Measurements from ENCODE around the gene DNMT1.
A peak's percentile ranks its signal among the peaks of the same experiment; 100 is the strongest.
"Not testable (repeated sequence)": the region's sequence is repeated elsewhere in the genome, so short reads cannot be mapped to it uniquely, and the experiment has no call there.

DNMT1 gene

GRCh38 chr19:10194500-10195198, at the start of gene DNMT1:
DNMT1 (minus strand) TSS chr19:10194953; CDS start chr19:10194899, 54 bp downstream.
- peak within 1 kb of the TSS; percentile 86 for H3K4me3 ChIP-seq (ENCODE audit: low read depth, low read length)

DNA sequence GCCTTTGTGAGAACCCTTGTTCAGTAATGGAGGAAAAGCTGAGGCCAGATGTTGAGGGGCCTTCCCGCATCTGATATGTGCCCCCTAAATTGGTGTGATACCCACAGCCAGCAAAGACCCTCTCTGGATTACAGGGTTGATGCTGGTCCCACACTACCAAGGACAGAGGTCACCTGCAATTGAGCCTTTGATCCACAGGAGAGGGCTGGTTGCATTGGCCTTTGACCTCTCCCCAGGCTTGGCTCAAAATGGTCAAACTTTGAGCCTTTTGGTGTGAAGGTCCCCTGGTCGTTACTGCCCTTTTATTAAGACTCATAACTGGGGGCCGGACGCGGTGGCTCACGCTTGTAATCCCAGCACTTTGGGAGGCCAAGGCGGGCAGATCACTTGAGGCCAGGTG, 48.9 kb upstream of the DNMT1 start:
- H3K4me3 ChIP-seq (ENCODE audit: low read depth, low read length): no peak overlapping the region

GRCh38 chr19:10241826-10242449, 47.2 kb upstream of the DNMT1 start:
- H3K4me3 ChIP-seq (ENCODE audit: low read depth, low read length): not testable (repeated sequence)

GRCh38 chr19:10238172-10238783, 43.5 kb upstream of the DNMT1 start:
- no peak overlapping the region for H3K4me3 ChIP-seq (ENCODE audit: low read depth, low read length)

DNA sequence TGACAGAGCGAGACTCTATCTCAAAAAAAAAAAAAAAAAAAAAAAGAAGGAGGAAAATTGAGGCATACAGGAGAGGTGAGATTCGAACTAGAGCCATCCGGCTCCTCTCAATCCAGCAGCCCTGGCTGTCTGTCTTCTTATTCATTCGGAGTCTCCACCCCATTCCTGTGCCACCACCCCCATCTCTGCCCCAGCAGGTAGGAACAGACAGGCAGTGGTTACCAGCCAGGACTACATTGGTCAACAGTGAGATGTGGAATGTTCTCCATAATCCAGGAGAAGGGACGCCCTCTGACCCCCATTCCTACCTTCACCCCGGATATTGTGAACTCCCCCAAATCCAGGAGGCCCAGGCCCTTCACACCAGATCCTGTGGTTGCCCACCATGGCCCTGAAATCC, 42.9 kb upstream of the DNMT1 start:
- H3K4me3 ChIP-seq (ENCODE audit: low read depth, low read length): no peak overlapping the region

- H3K4me3 ChIP-seq (ENCODE audit: low read depth, low read length): not testable (repeated sequence)
Observed at GRCh38 chr19:10235409-10235808, 40.7 kb upstream of the DNMT1 start.

DNA sequence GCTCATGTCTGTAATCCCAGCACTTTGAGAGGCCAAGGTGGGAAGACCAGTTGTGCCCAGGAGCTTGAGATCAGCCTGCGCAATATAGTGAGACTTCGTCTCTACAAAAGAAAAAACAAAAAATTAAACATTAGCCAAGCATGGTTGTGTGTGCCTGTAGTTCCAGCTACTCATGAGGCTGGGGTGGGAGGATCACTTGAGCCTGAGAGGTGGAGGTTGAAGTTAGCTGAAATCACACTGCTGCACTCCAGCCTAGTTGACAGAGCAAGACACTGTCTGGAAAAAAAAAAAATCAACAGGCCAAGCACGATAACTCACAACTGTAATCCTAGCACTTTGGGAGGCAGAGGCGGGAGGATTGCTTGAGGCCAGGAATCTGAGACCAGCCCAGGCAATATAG, 40.2 kb upstream of the DNMT1 start:
- no peak overlapping the region for H3K4me3 ChIP-seq (ENCODE audit: low read depth, low read length)

- H3K4me3 ChIP-seq (ENCODE audit: low read depth, low read length): no peak overlapping the region
Observed at GRCh38 chr19:10233946-10234345, 39.2 kb upstream of the DNMT1 start.

DNA sequence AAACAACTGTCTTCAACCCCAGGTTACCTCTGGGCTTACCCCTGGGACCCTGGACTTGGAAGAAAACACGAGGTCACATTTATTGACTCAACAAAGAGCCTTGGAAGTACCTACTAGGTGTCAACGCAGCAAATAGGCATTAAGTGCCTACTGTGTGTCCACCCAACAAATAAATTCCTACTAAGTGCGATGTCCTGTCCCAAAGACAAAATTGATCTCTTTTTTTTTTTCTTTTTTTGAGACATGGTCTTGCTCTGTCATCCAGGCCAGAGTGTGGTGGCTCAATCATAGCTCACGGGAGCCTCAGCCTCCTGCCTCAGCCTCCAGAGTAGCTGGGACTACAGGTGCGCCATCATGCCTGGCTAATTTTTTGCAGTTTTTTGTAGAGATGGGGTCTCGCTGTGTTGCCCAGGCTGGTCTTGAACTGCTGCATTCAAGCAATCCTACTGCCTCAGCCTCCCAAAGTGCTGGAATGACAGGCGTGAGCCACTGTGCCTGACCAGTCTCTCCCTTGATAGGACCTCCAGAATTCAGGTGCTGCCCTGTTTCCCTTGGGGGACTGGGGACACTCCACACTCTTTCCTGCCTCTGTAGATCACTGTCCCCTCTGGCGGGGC, 37.0 kb upstream of the DNMT1 start:
- H3K4me3 ChIP-seq (ENCODE audit: low read depth, low read length): peak overlapping the region; percentile 33

DNA sequence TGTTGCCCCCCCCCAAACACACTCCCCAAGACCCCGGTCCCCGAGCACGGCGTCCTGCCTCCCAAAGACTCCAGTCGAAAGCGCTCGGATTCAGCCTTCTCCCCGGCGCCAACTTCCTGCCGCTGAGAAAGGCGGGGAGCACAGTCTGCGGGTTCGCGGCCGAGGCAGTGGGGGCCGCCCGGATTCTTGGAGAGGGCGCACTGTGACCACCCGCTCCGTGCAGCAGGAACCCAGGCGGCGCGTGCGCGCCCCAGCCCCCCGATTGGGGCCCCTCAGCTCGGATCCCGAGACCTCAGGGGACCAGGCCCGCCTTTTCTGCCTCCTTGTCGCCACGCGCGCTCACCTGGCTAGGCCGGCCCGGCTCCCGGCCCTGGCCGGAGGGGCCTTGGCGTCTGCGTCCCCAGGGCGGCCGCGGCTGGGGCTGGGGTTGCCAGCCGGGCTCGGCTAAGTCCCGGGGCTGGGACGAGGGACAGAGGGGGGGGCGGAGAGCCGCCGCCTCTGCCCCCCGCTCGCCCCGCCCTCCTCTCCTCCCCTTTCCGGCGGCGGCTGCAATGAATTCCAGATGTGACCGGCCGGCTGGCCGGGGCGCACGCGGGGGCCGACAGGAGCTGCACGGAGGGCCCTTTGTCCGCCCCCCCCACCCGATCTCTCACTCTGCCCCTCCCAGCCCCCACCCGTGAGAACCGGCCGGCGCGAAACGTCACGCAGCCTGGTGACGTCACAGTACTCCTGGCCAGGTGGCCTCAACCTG, 36.3 kb upstream of the DNMT1 start, which contains the start of gene S1PR2:
Gene S1PR2 (minus strand): TSS at position 471 of the 751 bp plus-strand sequence. CDS start 6,426 bp downstream, outside the sequence.
- H3K4me3 ChIP-seq (ENCODE audit: low read depth, low read length): peak within 1 kb of the TSS; percentile 65

DNA sequence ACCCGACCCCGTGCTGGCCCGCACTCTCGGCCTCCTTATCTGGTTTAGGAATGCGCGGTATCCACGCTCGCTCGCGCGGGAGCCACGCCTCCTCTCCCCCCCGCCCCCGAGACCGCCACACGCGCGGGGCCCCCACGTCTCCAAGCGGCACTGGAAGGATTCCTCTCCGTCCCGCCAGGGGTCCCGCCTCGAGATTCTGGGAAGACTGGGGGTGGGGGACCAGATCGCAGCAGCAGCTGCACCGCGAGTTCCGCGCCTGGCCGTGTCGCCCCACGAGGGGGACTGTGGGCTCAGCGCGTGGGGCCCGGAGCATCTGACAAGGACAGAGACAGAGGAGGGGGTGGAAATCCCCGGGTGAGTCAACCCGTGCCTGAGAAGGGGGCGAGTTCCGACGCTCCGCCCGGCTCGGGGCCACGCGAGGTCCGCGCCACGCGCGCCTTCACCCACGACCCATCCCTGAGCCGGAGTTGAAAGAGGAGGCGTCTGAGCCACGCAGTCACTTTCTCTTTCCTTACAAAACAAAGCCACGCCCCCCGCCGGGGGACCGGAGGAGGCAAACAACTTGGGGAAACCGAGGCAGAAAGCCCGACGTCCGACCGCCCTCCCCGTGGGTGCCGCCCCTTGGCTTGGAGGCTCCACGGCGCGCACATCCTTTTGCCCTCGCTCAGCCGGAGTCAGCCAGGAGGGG, 35.6 kb upstream of the DNMT1 start:
- peak overlapping the region; percentile 65 for H3K4me3 ChIP-seq (ENCODE audit: low read depth, low read length)

- no peak overlapping the region for H3K4me3 ChIP-seq (ENCODE audit: low read depth, low read length)
Observed at GRCh38 chr19:10228920-10229319, 34.2 kb upstream of the DNMT1 start.

GRCh38 chr19:10228393-10228792, 33.6 kb upstream of the DNMT1 start:
- no peak overlapping the region for H3K4me3 ChIP-seq (ENCODE audit: low read depth, low read length)

- H3K4me3 ChIP-seq (ENCODE audit: low read depth, low read length): no peak overlapping the region
Observed at GRCh38 chr19:10227026-10227971, 32.5 kb upstream of the DNMT1 start.

GRCh38 chr19:10226376-10227025, 31.7 kb upstream of the DNMT1 start:
- no peak overlapping the region for H3K4me3 ChIP-seq (ENCODE audit: low read depth, low read length)

DNA sequence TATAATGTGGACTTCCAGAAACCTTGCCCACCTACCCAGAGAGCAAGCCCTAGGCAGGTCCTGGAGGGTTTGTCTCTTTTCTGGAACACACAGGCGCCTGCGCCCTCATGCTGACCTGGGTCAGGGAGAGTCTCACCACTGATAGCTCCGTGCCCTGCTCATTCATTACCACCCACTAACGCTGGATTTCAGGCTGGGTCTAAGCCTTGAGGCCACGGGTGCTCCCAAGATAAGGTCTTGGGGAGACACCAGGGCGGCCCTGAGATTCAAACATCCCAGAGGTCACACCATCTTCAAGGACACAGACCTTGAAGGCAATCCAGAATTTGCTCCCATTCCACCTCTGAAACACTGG, 31.2 kb upstream of the DNMT1 start:
- no peak overlapping the region for H3K4me3 ChIP-seq (ENCODE audit: low read depth, low read length)

GRCh38 chr19:10224337-10224736, 29.6 kb upstream of the DNMT1 start:
- H3K4me3 ChIP-seq (ENCODE audit: low read depth, low read length): no peak overlapping the region

- no peak overlapping the region for H3K4me3 ChIP-seq (ENCODE audit: low read depth, low read length)
Observed at GRCh38 chr19:10223488-10224213, 28.9 kb upstream of the DNMT1 start.
